ENCODE results near the gene PLXNB2.

PLXNB2 gene

DNA sequence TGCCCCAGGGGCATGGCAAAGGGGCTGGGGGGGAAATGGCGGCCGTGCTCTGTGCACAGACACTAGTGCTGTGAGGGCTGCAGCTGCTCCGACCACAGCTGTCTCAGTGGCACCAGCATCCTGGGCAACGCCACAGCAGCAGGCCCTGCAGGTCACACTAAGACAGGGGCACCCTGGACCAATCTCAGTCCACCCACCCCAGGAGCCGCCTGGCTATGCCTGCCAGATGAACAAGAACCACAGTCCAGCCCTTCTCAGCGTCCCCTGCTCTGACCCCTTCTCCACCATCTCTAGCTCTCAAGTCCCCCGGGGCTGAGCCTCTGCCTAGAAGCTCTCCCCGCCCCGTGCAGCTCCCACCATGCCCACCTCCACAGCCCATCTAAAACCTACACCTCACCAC lies 79.1 kb downstream of the PLXNB2 start:
- no peak overlapping the region for H3K9ac ChIP-seq (ENCODE audit: low read length)
- H3K9me3 ChIP-seq (ENCODE audit: control insufficient read depth, low read length) = no peaks in the 10 kb centered on the region
- peaks cover 3% of the 10 kb centered on the region for H3K36me3 ChIP-seq (ENCODE audit: control insufficient read depth, insufficient read depth, low read length)
- H3K4me1 ChIP-seq (ENCODE audit: control insufficient read depth, insufficient read depth, low read length) = no peaks in the 10 kb centered on the region
- no peak overlapping the region for H3K4me3 ChIP-seq (ENCODE audit: low read length)
- H3K27me3 ChIP-seq (ENCODE audit: control insufficient read depth, insufficient read depth, low read length) = no peaks in the 10 kb centered on the region

DNA sequence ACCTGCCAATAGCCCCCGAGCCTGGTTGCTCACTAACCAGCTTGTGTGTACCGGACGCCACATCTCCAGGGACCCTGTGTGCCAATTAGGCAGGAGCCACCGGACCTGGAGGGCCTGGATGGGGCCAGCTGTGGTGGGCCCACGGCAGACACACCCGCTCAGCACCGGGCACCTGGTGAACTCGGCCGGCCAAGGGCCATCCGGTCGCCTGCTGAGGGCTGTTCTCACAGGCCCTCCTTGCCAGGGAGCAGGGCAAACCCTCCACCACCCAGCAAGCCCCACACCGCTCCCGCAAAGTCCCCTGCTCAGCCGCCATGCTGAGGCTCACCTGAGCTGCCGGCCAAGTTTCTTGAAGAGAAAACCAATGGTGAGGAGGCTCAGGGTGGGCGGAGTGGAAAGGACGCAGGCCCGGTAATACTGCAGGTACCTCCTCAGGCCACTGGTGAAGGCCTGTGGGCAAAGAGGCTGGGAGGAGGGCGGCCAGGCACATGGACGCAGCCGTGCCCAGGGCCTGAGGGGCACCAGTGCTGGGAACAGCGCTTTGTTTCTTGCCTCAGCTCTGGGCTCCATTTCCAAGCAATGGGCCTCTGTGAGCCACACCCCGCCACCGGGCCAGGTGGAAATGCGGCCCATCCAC lies 79.7 kb downstream of the PLXNB2 start:
- Histone ChIP-seq H3K4me3 (ENCODE audit: low read length) (no peak overlapping the region), H3K4me1 (ENCODE audit: control insufficient read depth, insufficient read depth, low read length) (no peaks in the 10 kb centered on the region), H3K36me3 (ENCODE audit: control insufficient read depth, insufficient read depth, low read length) (peaks cover 7% of the 10 kb centered on the region), H3K9ac (ENCODE audit: low read length) (no peak overlapping the region), H3K9me3 (ENCODE audit: control insufficient read depth, low read length) (no peaks in the 10 kb centered on the region), H3K27me3 (ENCODE audit: control insufficient read depth, insufficient read depth, low read length) (no peaks in the 10 kb centered on the region)

DNA sequence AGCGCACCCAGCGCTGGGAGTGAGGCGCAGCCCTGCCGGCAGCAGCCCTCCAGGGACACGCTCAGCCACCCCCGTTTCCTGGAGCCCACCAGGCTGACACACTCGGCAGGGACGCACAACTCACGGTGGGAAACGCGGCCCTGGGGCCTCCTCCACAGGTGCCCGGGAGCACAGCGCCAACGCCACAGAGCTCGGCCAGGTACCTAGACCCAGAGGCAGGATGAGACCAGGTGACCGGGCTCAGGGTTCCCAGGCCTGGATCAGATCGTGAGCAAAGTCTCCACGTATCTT lies 80.6 kb downstream of the PLXNB2 start:
- Histone ChIP-seq H3K4me3 (ENCODE audit: low read length) (no peak overlapping the region), H3K9me3 (ENCODE audit: control insufficient read depth, low read length) (no peaks in the 10 kb centered on the region), H3K27me3 (ENCODE audit: control insufficient read depth, insufficient read depth, low read length) (no peaks in the 10 kb centered on the region), H3K9ac (ENCODE audit: low read length) (no peak overlapping the region), H3K4me1 (ENCODE audit: control insufficient read depth, insufficient read depth, low read length) (no peaks in the 10 kb centered on the region), H3K36me3 (ENCODE audit: control insufficient read depth, insufficient read depth, low read length) (peaks cover 15% of the 10 kb centered on the region)

DNA sequence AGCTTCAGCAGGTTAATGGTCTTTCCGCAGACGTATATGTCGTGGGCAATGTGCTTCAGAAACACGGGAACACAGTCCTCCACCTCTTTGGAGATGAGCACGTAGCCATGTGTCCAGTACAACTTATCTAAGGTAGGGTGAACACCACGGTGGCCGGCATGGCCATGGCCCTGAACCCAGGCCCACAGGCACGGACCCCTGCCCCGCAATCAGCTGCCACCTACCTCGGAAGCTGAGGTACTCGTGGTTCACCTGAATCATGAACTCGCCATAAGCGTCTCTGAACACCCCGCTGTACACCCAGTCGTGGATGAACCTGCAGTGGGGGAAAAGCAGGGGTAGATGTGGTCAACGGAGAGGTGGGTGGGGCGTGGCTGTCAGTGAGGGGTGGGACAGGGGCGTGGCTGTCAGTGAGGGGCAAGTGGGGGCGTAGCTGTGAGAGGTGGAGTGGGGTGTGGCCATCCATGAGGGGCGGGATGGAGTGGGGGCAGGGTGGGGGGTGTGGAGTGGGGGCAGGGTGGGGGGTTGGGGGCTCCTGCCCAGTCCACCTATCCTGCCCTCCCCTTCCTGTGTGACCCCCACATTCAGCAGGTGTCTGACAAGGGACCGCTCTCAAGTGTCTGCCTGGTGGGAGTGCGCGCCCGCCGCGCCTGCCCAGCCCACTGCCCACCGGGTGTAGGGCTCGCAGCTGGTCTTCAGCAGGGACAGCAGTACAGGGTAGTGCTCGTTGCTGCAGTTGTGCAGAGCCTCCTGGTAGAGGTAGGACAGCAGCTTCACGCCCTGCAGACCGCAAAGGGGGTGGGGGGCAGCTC lies 81.2 kb downstream of the PLXNB2 start:
- Histone ChIP-seq H3K9ac (ENCODE audit: low read length) (no peak overlapping the region), H3K9me3 (ENCODE audit: control insufficient read depth, low read length) (no peaks in the 10 kb centered on the region), H3K4me3 (ENCODE audit: low read length) (no peak overlapping the region), H3K27me3 (ENCODE audit: control insufficient read depth, insufficient read depth, low read length) (no peaks in the 10 kb centered on the region), H3K36me3 (ENCODE audit: control insufficient read depth, insufficient read depth, low read length) (peaks cover 17% of the 10 kb centered on the region), H3K4me1 (ENCODE audit: control insufficient read depth, insufficient read depth, low read length) (no peaks in the 10 kb centered on the region)

DNA sequence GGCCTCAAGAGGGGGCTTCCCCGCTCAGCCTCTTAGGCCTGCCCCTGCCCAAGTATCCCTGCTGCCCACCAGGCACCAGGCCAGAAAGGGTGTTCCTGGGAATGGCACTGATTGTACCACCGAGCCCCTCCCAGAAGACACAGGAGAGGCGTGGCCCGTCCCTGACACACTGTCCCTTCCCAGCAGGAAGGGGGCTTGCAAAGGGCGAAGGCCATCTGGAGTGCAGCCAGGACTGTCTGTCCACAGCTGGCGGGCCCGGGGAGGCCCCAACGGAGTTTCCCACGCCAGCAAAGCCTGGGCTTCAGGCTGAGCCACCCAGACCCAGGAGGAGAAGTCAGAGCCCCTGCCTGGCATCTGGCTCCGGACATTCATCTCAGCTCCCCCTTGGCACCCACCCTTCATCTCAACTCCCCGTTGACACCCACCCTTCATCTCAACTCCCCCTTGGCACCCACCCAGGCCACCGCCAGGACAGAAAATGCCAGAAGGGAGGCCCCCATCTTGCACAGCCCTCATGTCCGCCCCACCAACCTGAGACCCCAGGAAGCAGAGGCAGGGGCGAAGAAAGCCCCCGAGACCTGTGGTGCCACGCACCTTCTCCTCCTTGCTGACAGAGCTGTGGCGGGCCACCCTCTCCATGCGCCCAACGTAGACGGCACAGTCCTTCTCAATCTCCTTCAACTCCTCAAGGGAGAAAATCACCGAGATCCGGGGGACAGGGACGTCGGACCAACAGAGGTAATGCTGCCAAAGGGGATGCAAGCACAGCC lies 82.1 kb downstream of the PLXNB2 start:
- peaks cover 24% of the 10 kb centered on the region for H3K36me3 ChIP-seq (ENCODE audit: control insufficient read depth, insufficient read depth, low read length)
- no peaks in the 10 kb centered on the region for H3K27me3 ChIP-seq (ENCODE audit: control insufficient read depth, insufficient read depth, low read length)
- H3K4me3 ChIP-seq (ENCODE audit: low read length) = no peak overlapping the region
- no peaks in the 10 kb centered on the region for H3K9me3 ChIP-seq (ENCODE audit: control insufficient read depth, low read length)
- H3K9ac ChIP-seq (ENCODE audit: low read length) = no peak overlapping the region
- no peaks in the 10 kb centered on the region for H3K4me1 ChIP-seq (ENCODE audit: control insufficient read depth, insufficient read depth, low read length)

Data from mucosa of stomach (tissue), 1 donor.